ENCODE results near the gene KDM4B. TPM values are rescaled to one million over a fixed set of nuclear protein-coding genes. Genes with fewer than 3 reads are reported as not detected.

KDM4B gene
- total RNA-seq, 4 donors from 2014 or later, result 14.0 to 39.9 (median 19.5) TPM

DNA sequence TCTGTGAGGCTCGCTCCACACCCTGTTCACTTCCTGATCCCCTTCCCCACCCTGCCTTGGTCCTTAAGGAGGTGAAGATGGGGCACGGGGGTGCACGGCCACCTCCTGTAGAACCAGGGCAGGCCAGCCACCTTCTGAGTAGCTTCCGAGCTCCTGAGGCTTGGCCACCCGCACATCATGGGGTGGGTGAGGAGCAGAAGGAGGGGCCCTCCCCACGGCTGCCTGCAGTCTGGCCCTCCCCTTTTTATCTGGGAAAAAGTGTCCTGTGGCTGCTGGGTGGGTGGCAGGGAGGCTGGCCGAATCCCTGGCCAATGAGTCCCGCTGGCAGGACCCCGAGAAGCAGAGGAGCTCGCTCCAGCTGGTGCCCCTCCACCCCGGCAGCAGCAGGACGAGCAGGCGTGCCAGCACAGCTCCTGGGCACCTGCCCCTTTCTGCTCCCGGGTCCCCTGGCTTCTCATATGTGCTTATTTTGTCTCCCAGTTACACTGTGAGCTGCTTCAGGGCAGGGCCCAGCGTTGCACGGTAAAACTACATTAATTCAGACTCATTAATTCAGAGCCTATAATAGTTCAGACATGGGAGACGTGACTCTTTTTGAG lies 135.0 kb downstream of the KDM4B start:
- H3K27ac ChIP-seq, result peak overlapping the region in 2 of 4 donors; percentile 2 to 20
- peaks cover 6 to 92% (median 13%) of the 10 kb centered on the region in 3 donors for H3K36me3 ChIP-seq

DNA sequence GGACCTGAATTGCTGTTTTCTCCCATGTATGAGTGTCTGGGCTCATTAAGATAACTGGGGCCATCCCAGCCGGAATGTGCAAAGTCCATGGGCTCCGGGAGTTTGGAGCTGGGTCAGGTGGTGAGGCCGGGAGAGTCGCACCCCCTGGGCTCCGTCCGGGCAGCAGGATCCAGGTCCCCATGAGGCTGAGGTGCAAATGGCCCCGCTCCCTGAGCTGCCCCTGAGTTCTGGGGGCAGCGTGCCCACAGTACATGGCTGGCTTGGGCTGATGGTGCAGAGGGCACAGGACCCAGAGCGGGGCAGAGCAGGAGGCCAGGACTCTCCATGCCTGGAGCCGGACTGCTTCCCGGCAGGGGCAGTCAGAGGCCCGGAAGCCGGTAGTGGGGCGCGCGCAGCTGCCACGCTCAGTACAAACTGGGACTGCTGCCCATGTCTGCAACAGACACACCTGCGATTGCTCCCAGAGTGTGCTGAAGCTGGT lies 136.0 kb downstream of the KDM4B start:
- intact Hi-C loops (cut with DNase I), result no loop called here
- H3K27ac ChIP-seq, result no peak overlapping the region
- H3K9me3 ChIP-seq, result peaks cover 0 to 6% (median 3%) of the 10 kb centered on the region in 3 donors
- H3K36me3 ChIP-seq, result peaks cover 6 to 92% (median 12%) of the 10 kb centered on the region in 3 donors
- TF ChIP-seq POLR2A (IDR thresholded peaks at IDR 0.05), result no peak
- TF ChIP-seq, protein P1, sequence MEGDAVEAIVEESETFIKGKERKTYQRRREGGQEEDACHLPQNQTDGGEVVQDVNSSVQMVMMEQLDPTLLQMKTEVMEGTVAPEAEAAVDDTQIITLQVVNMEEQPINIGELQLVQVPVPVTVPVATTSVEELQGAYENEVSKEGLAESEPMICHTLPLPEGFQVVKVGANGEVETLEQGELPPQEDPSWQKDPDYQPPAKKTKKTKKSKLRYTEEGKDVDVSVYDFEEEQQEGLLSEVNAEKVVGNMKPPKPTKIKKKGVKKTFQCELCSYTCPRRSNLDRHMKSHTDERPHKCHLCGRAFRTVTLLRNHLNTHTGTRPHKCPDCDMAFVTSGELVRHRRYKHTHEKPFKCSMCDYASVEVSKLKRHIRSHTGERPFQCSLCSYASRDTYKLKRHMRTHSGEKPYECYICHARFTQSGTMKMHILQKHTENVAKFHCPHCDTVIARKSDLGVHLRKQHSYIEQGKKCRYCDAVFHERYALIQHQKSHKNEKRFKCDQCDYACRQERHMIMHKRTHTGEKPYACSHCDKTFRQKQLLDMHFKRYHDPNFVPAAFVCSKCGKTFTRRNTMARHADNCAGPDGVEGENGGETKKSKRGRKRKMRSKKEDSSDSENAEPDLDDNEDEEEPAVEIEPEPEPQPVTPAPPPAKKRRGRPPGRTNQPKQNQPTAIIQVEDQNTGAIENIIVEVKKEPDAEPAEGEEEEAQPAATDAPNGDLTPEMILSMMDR (IDR thresholded peaks at IDR 0.05), result no peak
- H3K4me3 ChIP-seq, result no peak overlapping the region
- H3K4me1 ChIP-seq, result peaks cover 9 to 27% (median 10%) of the 10 kb centered on the region in 3 donors
- WGBS, 2 donors, result 100% methylated on average over 1 to 2 of the region's 18 CpGs
- no peak for DNase-seq
- H3K27me3 ChIP-seq, result no peaks in the 10 kb centered on the region

More for the DNA sequence above, 135.0 kb downstream of the KDM4B start:
- intact Hi-C loops (cut with DNase I), result no loop called here
- Histone ChIP-seq H3K9me3 (peaks cover 0 to 16% (median 13%) of the 10 kb centered on the region in 3 donors), H3K4me3 (no peak overlapping the region), H3K27me3 (no peaks in the 10 kb centered on the region), H3K4me1 (peaks cover 9 to 27% (median 10%) of the 10 kb centered on the region in 3 donors)
- no peak for DNase-seq
- WGBS, 2 donors, result 63 to 67% methylated on average over 8 to 9 of the region's 17 CpGs
- TF ChIP-seq, protein P1 (IDR thresholded peaks at IDR 0.05), result no peak
- no peak for TF ChIP-seq POLR2A (IDR thresholded peaks at IDR 0.05)

GRCh38 chr19:5106191-5106726 lies 137.3 kb downstream of the KDM4B start:
- no peak overlapping the region for H3K27ac ChIP-seq
- H3K9me3 ChIP-seq, result no peaks in the 10 kb centered on the region
- H3K4me3 ChIP-seq, result no peak overlapping the region
- H3K36me3 ChIP-seq, result peaks cover 6 to 94% (median 18%) of the 10 kb centered on the region in 3 donors
- 93% methylated on average over 19 of the region's 23 CpGs; no CpG with 5 or more reads in 1 of the 2 donors for WGBS, 2 donors
- intact Hi-C loops (cut with DNase I), result no loop called here
- no peaks in the 10 kb centered on the region for H3K27me3 ChIP-seq
- H3K4me1 ChIP-seq, result peaks cover 9 to 27% (median 10%) of the 10 kb centered on the region in 3 donors
- no peak for DNase-seq
- TF ChIP-seq POLR2A (IDR thresholded peaks at IDR 0.05), result no peak
- TF ChIP-seq, protein P1 (IDR thresholded peaks at IDR 0.05), result no peak

DNA sequence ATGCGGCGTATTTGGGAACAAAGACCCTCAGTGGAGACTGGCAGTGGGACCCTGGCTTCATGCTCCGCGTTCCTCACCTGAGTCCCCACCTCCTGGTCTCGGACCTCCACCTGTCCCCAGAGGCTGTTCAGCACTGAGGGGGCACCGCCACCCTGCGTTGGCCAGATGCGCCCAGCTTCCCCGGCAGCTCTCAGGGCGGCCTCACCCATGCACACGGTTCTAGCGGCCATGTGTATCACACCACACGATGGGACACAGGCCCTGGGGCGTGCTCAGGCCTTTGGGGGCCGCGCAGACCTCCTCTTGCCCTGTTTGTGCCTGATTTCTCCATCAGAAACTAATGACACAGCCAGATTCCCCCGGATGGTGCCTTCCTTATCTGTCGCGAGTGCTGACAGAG lies 138.1 kb downstream of the KDM4B start:
- intact Hi-C loops (cut with DNase I), result no loop called here
- Histone ChIP-seq H3K36me3 (peaks cover 6 to 94% (median 18%) of the 10 kb centered on the region in 3 donors), H3K4me3 (no peak overlapping the region), H3K27me3 (no peaks in the 10 kb centered on the region), H3K27ac (no peak overlapping the region), H3K4me1 (peaks cover 9 to 27% (median 10%) of the 10 kb centered on the region in 3 donors), H3K9me3 (no peaks in the 10 kb centered on the region)
- TF ChIP-seq, protein P1 (IDR thresholded peaks at IDR 0.05), result no peak
- no peak for TF ChIP-seq POLR2A (IDR thresholded peaks at IDR 0.05)
- no peak for DNase-seq
- WGBS, 2 donors, result 97 to 100% methylated on average over 2 to 8 of the region's 19 CpGs

DNA sequence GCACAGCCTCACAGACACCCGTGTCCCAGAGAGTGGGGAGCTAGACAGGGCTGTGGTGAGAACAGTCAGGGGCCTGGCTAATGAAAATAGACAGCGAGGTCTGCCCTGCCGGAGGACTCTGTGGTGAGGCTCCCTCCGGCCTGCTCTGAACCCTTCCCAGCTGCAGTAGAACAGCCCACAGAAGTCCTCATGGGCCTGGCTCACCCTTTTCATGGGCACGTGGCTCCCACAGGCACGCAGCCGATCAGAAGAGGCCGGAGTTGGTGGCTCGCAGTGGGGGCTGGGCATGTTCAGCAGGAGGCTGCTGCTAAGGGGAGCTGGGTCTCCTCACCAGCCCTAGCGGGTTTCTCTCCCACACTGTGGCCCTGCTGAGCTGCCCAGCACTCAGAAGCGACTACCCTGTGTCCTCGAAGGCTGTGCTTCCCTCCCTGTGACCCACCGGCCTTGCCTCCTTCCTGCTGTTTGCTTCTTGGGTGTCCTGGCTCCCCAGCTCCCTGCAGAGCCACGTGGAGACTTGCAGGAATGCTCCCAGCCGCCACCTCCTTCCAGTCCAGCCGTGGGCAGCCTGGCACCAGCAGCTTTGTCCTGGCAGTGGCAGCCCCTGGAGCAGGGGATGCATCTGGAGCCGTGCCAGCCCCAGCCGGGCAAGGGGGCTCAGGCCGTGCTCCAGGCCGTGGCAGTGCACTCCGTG lies 138.7 kb downstream of the KDM4B start:
- Histone ChIP-seq H3K27ac (no peak overlapping the region), H3K9me3 (no peaks in the 10 kb centered on the region), H3K27me3 (no peaks in the 10 kb centered on the region), H3K4me3 (no peak overlapping the region), H3K4me1 (peaks cover 8 to 24% (median 9%) of the 10 kb centered on the region in 3 donors), H3K36me3 (peaks cover 10 to 95% (median 18%) of the 10 kb centered on the region in 3 donors)
- WGBS, 2 donors, result 73 to 100% methylated on average over 1 to 9 of the region's 21 CpGs
- no peak for DNase-seq
- TF ChIP-seq POLR2A (IDR thresholded peaks at IDR 0.05), result no peak
- TF ChIP-seq, protein P1 (IDR thresholded peaks at IDR 0.05), result no peak
- intact Hi-C loops (cut with DNase I), result no loop called here
